Measurements from ENCODE around the gene MRTFA.

DNA sequence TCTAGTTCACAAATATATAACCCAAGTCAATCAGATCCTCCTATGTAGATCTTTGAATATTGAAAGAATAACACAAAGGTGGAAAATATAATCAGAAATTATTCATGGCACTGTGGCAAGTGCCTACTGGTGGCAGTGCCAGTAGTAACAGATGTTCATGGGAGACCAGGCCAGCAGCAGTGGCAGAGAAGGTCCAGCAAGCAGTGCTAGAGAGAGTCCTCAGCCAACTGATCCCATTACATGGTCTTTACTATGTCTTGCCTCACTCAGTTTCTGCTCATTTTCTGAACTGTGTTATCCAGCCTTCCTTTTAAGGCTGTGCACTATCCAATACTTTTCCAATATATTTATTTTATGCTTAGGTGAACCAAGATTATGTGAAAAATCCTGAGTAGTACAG, 124.9 kb downstream of the MRTFA start:
- TF ChIP-seq POLR2A (IDR thresholded peaks at IDR 0.05; ENCODE audit: low read depth, low read length) (no peak), POLR2AphosphoS5 (IDR thresholded peaks at IDR 0.05; ENCODE audit: low read depth, low read length) (no peak), TAF1 (IDR thresholded peaks at IDR 0.05; ENCODE audit: borderline replicate concordance, low read depth, low read length) (no peak)
